Measurements from ENCODE around the gene SELENON. TPM values are rescaled to one million over a fixed set of nuclear protein-coding genes. Genes with fewer than 3 reads are reported as not detected.

SELENON gene
- total and polyA plus RNA-seq, 9 of the 15 experiments (the other 6 are each of a cell fraction or from before 2014, with no cell fraction given): 0.43 to 26.7 (median 7.0) TPM

DNA sequence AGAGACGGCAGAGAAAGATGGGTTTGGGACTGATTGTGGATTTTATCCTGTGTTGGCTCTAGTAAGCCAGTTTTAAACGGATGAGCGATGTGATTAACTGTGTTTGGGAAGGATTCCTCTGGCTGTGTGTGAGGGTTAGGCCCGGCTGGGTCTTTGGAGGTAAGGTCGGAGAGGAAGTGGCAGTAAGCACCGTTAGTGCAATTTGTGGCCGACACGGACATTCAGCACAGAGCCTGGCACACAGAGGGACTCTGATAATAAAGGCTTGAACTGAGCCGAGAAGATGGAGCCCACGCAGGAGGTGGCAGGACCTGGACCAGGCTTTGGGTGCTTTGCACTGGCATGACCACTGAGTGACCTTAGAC lies 21.1 kb downstream of the SELENON start (continued):
- TF ChIP-seq, protein P1, sequence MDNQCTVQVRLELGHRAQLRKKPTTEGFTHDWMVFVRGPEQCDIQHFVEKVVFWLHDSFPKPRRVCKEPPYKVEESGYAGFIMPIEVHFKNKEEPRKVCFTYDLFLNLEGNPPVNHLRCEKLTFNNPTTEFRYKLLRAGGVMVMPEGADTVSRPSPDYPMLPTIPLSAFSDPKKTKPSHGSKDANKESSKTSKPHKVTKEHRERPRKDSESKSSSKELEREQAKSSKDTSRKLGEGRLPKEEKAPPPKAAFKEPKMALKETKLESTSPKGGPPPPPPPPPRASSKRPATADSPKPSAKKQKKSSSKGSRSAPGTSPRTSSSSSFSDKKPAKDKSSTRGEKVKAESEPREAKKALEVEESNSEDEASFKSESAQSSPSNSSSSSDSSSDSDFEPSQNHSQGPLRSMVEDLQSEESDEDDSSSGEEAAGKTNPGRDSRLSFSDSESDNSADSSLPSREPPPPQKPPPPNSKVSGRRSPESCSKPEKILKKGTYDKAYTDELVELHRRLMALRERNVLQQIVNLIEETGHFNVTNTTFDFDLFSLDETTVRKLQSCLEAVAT (IDR thresholded peaks at IDR 0.05): peak in 1 of 2 experiments; percentile 18; a peak in 1 of 4 replicates
- TF ChIP-seq, protein P2, sequence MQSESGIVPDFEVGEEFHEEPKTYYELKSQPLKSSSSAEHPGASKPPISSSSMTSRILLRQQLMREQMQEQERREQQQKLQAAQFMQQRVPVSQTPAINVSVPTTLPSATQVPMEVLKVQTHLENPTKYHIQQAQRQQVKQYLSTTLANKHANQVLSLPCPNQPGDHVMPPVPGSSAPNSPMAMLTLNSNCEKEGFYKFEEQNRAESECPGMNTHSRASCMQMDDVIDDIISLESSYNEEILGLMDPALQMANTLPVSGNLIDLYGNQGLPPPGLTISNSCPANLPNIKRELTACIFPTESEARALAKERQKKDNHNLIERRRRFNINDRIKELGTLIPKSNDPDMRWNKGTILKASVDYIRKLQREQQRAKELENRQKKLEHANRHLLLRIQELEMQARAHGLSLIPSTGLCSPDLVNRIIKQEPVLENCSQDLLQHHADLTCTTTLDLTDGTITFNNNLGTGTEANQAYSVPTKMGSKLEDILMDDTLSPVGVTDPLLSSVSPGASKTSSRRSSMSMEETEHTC (IDR thresholded peaks at IDR 0.05): no peak
- TF ChIP-seq ELF2 (CRISPR knock-in tag; IDR thresholded peaks at IDR 0.05) (0 out of 2 replicates have a peak, but pooled peaks have one; percentile 18), MCM7 (IDR thresholded peaks at IDR 0.05) (no peak), SMARCA5 (IDR thresholded peaks at IDR 0.05) (0 out of 2 replicates have a peak, but pooled peaks have one; percentile 8), BRCA1 (IDR thresholded peaks at IDR 0.05) (no peak), BRCA1 (CRISPR knock-in tag; IDR thresholded peaks at IDR 0.05) (peak; percentile 16; the same call in 1 of the 2 replicates)

DNA sequence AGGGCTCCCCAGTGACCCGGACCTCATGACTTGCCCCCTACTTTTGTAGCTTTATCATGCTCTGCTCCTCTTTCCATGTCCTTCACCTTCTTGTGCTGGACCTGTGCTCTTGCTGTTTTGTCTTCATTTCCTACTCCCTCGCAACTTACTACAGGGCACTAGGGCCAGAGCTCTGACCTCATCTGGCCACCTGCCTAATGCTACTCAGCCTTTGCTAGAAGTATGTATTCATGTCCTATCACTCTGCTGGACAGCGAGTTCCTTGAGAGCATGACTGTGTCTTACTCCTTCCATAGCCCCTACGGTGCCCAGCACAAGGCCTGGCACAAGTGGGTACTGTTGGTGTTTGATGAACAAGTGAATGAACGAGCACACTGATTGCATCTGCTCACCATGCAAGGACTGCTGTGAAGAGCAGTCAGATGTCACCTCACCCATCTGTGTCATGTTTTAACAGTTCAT lies 21.7 kb downstream of the SELENON start:
- 29% methylated on average over 5 of the region's 5 CpGs for WGBS (ENCODE audit: insufficient coverage, low coverage, missing lambda C conversion rate)
- H3K9me3 ChIP-seq (replicated peaks; ENCODE audit: control insufficient read depth, insufficient read depth, low read depth, low read length): no peaks in the 10 kb centered on the region
- POLR2A ChIA-PET: interaction anchor here (0.6 to 6.2 kb wide), 10 partner anchors 9 to 735 kb away, joined by 3 to 56 read pairs (median 4); partner anchors contain the start of gene TRIM63
- H3K79me2 ChIP-seq (ENCODE audit: control insufficient read depth, insufficient read depth, low read length): peaks cover 64% of the 10 kb centered on the region
- peak overlapping the region; percentile 67 for H3K4me3 ChIP-seq
- ATAC-seq (peak; percentile 2), DNase-seq (ENCODE audit: extremely low read depth in 1 of 4, low spot score in 3 of 4) (peak in 1 of 4 experiments; percentile 63), FAIRE-seq (peak; percentile 71)
- H3K27me3 ChIP-seq (ENCODE audit: control insufficient read depth in 2 of 2, insufficient read depth in 2 of 2, low read length in 2 of 2): no peaks in the 10 kb centered on the region
- no peaks in the 10 kb centered on the region for H3K9me1 ChIP-seq (ENCODE audit: control insufficient read depth, insufficient read depth, low read length)
- peaks cover 37 to 49% of the 10 kb centered on the region in 2 experiments for H3K4me1 ChIP-seq (replicated peaks in 1 of 2; ENCODE audit: control insufficient read depth in 2 of 2, insufficient read depth in 2 of 2, low read length in 2 of 2)
- H2AFZ ChIP-seq (ENCODE audit: low read depth, low read length): no peak overlapping the region
- intact Hi-C loops (cut with micrococcal nuclease): loop anchor here (5.0 to 10.0 kb wide), 2 partner anchors 66 to 173 kb away; partner anchors contain the start of gene PAFAH2
- in situ Hi-C loops (cut with MboI): loop anchor here (5.0 kb wide), 1 partner anchor 71 kb away; no protein-coding TSS in a partner anchor
- CTCF ChIA-PET (ENCODE audit: low intra/inter-chr PET ratio): interaction anchor here (1.0 kb wide), 1 partner anchor 177 kb away, joined by 3 read pairs; no protein-coding TSS in a partner anchor
- H3K36me3 ChIP-seq (ENCODE audit: control insufficient read depth, insufficient read depth, low read length): peaks cover 40% of the 10 kb centered on the region
- H4K20me1 ChIP-seq (replicated peaks; ENCODE audit: control insufficient read depth, insufficient read depth, low read length): peaks cover 16% of the 10 kb centered on the region
- H3K9ac ChIP-seq (ENCODE audit: insufficient read depth in 1 of 2, low read depth in 2 of 2, low read length in 2 of 2): peak overlapping the region; percentile 92 to 99
- peak overlapping the region; percentile 89 for H3K4me2 ChIP-seq (ENCODE audit: insufficient read depth, low read length)
- peak overlapping the region; percentile 91 for H3K27ac ChIP-seq (ENCODE audit: extremely low read depth, low read depth, low read length)
- no TSS peak for BruUV-seq (replicated peaks)
- TF ChIP-seq, protein P3, sequence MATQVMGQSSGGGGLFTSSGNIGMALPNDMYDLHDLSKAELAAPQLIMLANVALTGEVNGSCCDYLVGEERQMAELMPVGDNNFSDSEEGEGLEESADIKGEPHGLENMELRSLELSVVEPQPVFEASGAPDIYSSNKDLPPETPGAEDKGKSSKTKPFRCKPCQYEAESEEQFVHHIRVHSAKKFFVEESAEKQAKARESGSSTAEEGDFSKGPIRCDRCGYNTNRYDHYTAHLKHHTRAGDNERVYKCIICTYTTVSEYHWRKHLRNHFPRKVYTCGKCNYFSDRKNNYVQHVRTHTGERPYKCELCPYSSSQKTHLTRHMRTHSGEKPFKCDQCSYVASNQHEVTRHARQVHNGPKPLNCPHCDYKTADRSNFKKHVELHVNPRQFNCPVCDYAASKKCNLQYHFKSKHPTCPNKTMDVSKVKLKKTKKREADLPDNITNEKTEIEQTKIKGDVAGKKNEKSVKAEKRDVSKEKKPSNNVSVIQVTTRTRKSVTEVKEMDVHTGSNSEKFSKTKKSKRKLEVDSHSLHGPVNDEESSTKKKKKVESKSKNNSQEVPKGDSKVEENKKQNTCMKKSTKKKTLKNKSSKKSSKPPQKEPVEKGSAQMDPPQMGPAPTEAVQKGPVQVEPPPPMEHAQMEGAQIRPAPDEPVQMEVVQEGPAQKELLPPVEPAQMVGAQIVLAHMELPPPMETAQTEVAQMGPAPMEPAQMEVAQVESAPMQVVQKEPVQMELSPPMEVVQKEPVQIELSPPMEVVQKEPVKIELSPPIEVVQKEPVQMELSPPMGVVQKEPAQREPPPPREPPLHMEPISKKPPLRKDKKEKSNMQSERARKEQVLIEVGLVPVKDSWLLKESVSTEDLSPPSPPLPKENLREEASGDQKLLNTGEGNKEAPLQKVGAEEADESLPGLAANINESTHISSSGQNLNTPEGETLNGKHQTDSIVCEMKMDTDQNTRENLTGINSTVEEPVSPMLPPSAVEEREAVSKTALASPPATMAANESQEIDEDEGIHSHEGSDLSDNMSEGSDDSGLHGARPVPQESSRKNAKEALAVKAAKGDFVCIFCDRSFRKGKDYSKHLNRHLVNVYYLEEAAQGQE (IDR thresholded peaks at IDR 0.05; ENCODE audit: borderline replicate concordance): peak; percentile 52; the same call in 1 of the 2 replicates
- TF ChIP-seq, protein P3 (CRISPR knock-in tag; IDR thresholded peaks at IDR 0.05; ENCODE audit: low read depth): peak; percentile 49; the same call in 1 of the 2 replicates

Data from K562 (cell line).